DMS79 (cell line): Measurements from ENCODE around the gene PLB1.
A peak's percentile ranks its signal among the peaks of the same experiment; 100 is the strongest.

Source experiments
- DNase-seq: peaks from one replicate; lab custom pipeline; 2025; lab: John Stamatoyannopoulos, UW

The PLB1 gene

GRCh38 chr2:28564346-28564745 is 68.5 kb downstream of the PLB1 start:
- peak; percentile 38 for DNase-seq

- DNase-seq, result no peak
Measured at GRCh38 chr2:28565033-28565432, 69.2 kb downstream of the PLB1 start.

- peak; percentile 43 for DNase-seq
Measured at GRCh38 chr2:28565720-28566295, 69.9 kb downstream of the PLB1 start.

- DNase-seq, result peak; percentile 67
Measured at GRCh38 chr2:28566521-28567041, 70.7 kb downstream of the PLB1 start.

- DNase-seq, result peak; percentile 44
Measured at GRCh38 chr2:28567061-28567471, 71.2 kb downstream of the PLB1 start.

GRCh38 chr2:28568036-28568435 is 72.2 kb downstream of the PLB1 start:
- no peak for DNase-seq

- no peak for DNase-seq
Measured at GRCh38 chr2:28568533-28568932, 72.7 kb downstream of the PLB1 start.

GRCh38 chr2:28570431-28570830 is 74.6 kb downstream of the PLB1 start:
- no peak for DNase-seq

GRCh38 chr2:28576714-28577113 is 80.9 kb downstream of the PLB1 start:
- no peak for DNase-seq

GRCh38 chr2:28577791-28578680 is 82.2 kb downstream of the PLB1 start:
- DNase-seq, result no peak

GRCh38 chr2:28578774-28579173 is 82.9 kb downstream of the PLB1 start:
- DNase-seq, result no peak

GRCh38 chr2:28579606-28580005 is 83.7 kb downstream of the PLB1 start:
- DNase-seq, result no peak

- DNase-seq, result no peak
Measured at GRCh38 chr2:28580078-28580477, 84.2 kb downstream of the PLB1 start.

- DNase-seq, result no peak
Measured at GRCh38 chr2:28581312-28581711, 85.5 kb downstream of the PLB1 start.

GRCh38 chr2:28582152-28582551 is 86.3 kb downstream of the PLB1 start:
- DNase-seq, result no peak

- no peak for DNase-seq
Measured at GRCh38 chr2:28582595-28582994, 86.7 kb downstream of the PLB1 start.

- DNase-seq, result no peak
Measured at GRCh38 chr2:28583899-28584553, 88.2 kb downstream of the PLB1 start.

GRCh38 chr2:28586867-28587266 is 91.0 kb downstream of the PLB1 start:
- DNase-seq, result no peak

GRCh38 chr2:28587526-28588291 is 91.8 kb downstream of the PLB1 start:
- DNase-seq, result no peak

GRCh38 chr2:28588292-28588670 is 92.4 kb downstream of the PLB1 start:
- no peak for DNase-seq

- no peak for DNase-seq
Measured at GRCh38 chr2:28589746-28590463, 94.0 kb downstream of the PLB1 start.
